Nephron (organoid): Measurements from ENCODE around the gene PIGV.

Source experiments
- H3K27ac Mint-ChIP-seq, 3 experiments: 2 replicates each; pipeline ENCODE4 v1.8.0; 2020; ENCODE audit warnings: mixed read lengths in 3 of 3, mild to moderate bottlenecking in 2 of 3, moderate library complexity in 1 of 3
- H3K27me3 Mint-ChIP-seq: 2 replicates; pipeline ENCODE4 v1.8.0; 2021; ENCODE audit warnings: low read depth, mild to moderate bottlenecking, moderate library complexity, mixed read lengths
- H3K36me3 Mint-ChIP-seq: 2 replicates; pipeline ENCODE4 v1.8.0; 2020; ENCODE audit warnings: low read depth, mixed read lengths
- H3K4me1 Mint-ChIP-seq: 2 replicates; pipeline ENCODE4 v1.8.0; 2020; ENCODE audit warnings: mixed read lengths
- H3K4me3 Mint-ChIP-seq, 3 experiments: 2 replicates each; pipeline ENCODE4 v1.8.0; 2020; ENCODE audit warnings: mild to moderate bottlenecking in 3 of 3, mixed read lengths in 3 of 3, moderate library complexity in 2 of 3
- H3K9me3 Mint-ChIP-seq: 2 replicates; pipeline ENCODE4 v1.8.0; 2020; ENCODE audit warnings: mixed read lengths
- CTCF ChIP-seq, 3 experiments: fragments of 200-600 bp; sonication (generic); IDR thresholded peaks; one replicate each; pipeline ENCODE4 v1.5.0; 2021; ENCODE audit warnings: antibody characterized with exemption in 3 of 3; ENCODE audit not compliant: unreplicated experiment in 3 of 3

Gene PIGV

GRCh38 chr1:26783646-26784022 lies 4.1 kb upstream of the PIGV start:
- no peak overlapping the region for H3K4me3 Mint-ChIP-seq
- H3K9me3 Mint-ChIP-seq: no peaks in the 10 kb centered on the region

GRCh38 chr1:26784023-26784871 lies 3.5 kb upstream of the PIGV start:
- no peak for TF ChIP-seq CTCF (IDR thresholded peaks at IDR 0.05; ENCODE audit: unreplicated experiment in 3 of 3)
- Mint-ChIP-seq H3K4me1 (peaks cover 60% of the 10 kb centered on the region), H3K9me3 (no peaks in the 10 kb centered on the region), H3K27ac (peak overlapping the region; percentile 98 to 100 (median 100)), H3K36me3 (peaks cover 35% of the 10 kb centered on the region), H3K27me3 (peaks cover 7% of the 10 kb centered on the region), H3K4me3 (peak overlapping the region in 1 of 3 experiments; percentile 26)

More at GRCh38 chr1:26783646-26784022, 4.1 kb upstream of the PIGV start:
- TF ChIP-seq CTCF (IDR thresholded peaks at IDR 0.05; ENCODE audit: unreplicated experiment in 3 of 3): no peak
- Mint-ChIP-seq H3K36me3 (peaks cover 41% of the 10 kb centered on the region), H3K27me3 (peaks cover 7% of the 10 kb centered on the region), H3K27ac (peak overlapping the region; percentile 98 to 100 (median 100)), H3K4me1 (peaks cover 54% of the 10 kb centered on the region)

GRCh38 chr1:26784886-26785285 lies 2.9 kb upstream of the PIGV start:
- peaks cover 7% of the 10 kb centered on the region for H3K27me3 Mint-ChIP-seq
- peaks cover 29% of the 10 kb centered on the region for H3K36me3 Mint-ChIP-seq
- peak overlapping the region; percentile 26 to 69 (median 57) for H3K4me3 Mint-ChIP-seq
- no peaks in the 10 kb centered on the region for H3K9me3 Mint-ChIP-seq
- no peak for TF ChIP-seq CTCF (IDR thresholded peaks at IDR 0.05; ENCODE audit: unreplicated experiment in 3 of 3)
- peaks cover 67% of the 10 kb centered on the region for H3K4me1 Mint-ChIP-seq
- peak overlapping the region; percentile 98 to 100 (median 100) for H3K27ac Mint-ChIP-seq

- Mint-ChIP-seq H3K27me3 (peaks cover 7% of the 10 kb centered on the region), H3K36me3 (peaks cover 25% of the 10 kb centered on the region), H3K4me3 (peak overlapping the region; percentile 98 to 99 (median 99)), H3K27ac (peak overlapping the region; percentile 98 to 100 (median 100)), H3K9me3 (no peaks in the 10 kb centered on the region), H3K4me1 (peaks cover 68% of the 10 kb centered on the region)
- no peak for TF ChIP-seq CTCF (IDR thresholded peaks at IDR 0.05; ENCODE audit: unreplicated experiment in 3 of 3)
Observed at GRCh38 chr1:26785611-26786436, 1.9 kb upstream of the PIGV start.

- Mint-ChIP-seq H3K27me3 (peaks cover 7% of the 10 kb centered on the region), H3K4me3 (peak overlapping the region; percentile 98 to 99 (median 99)), H3K9me3 (no peaks in the 10 kb centered on the region), H3K36me3 (peaks cover 17% of the 10 kb centered on the region), H3K4me1 (peaks cover 67% of the 10 kb centered on the region), H3K27ac (peak overlapping the region; percentile 98 to 100 (median 100))
- no peak for TF ChIP-seq CTCF (IDR thresholded peaks at IDR 0.05; ENCODE audit: unreplicated experiment in 3 of 3)
Observed at GRCh38 chr1:26786437-26787380, 1.0 kb upstream of the PIGV start.
